Measurements from ENCODE around the gene SHTN1. TPM values are rescaled to one million over a fixed set of nuclear protein-coding genes. Genes with fewer than 3 reads are reported as not detected.

SHTN1 gene
- total RNA-seq, 1 donor from 2014 or later, result 18.2 TPM

- Mint-ChIP-seq H3K4me1 (ENCODE audit: unreplicated experiment) (peaks cover 12% of the 10 kb centered on the region), H3K27ac (no peak overlapping the region)
- DNase-seq (ENCODE audit: extremely low spot score, unreplicated experiment), result no peak
Observed at GRCh38 chr10:117001144-117001543, 3.8 kb downstream of the SHTN1 start.

GRCh38 chr10:117000580-117000979 is 4.4 kb downstream of the SHTN1 start:
- peaks cover 7% of the 10 kb centered on the region for H3K4me1 Mint-ChIP-seq (ENCODE audit: unreplicated experiment)
- TF ChIP-seq CTCF (conservative IDR thresholded peaks at IDR 0.05), result no peak
- peaks cover 7% of the 10 kb centered on the region for H3K36me3 Mint-ChIP-seq
- no peak overlapping the region for H3K27ac Mint-ChIP-seq
- no peak overlapping the region for H3K4me3 Mint-ChIP-seq
- H3K27me3 Mint-ChIP-seq, result no peaks in the 10 kb centered on the region
- H3K9me3 Mint-ChIP-seq, result no peaks in the 10 kb centered on the region
- DNase-seq (ENCODE audit: extremely low spot score, unreplicated experiment), result no peak

More at GRCh38 chr10:117001144-117001543, 3.8 kb downstream of the SHTN1 start:
- Mint-ChIP-seq H3K9me3 (no peaks in the 10 kb centered on the region), H3K36me3 (peaks cover 7% of the 10 kb centered on the region), H3K4me3 (no peak overlapping the region), H3K27me3 (peaks cover 2% of the 10 kb centered on the region)
- no peak for TF ChIP-seq CTCF (conservative IDR thresholded peaks at IDR 0.05)

- no peaks in the 10 kb centered on the region for H3K9me3 Mint-ChIP-seq
- H3K36me3 Mint-ChIP-seq, result peaks cover 7% of the 10 kb centered on the region
- DNase-seq (ENCODE audit: extremely low spot score, unreplicated experiment), result no peak
- H3K27ac Mint-ChIP-seq, result no peak overlapping the region
- H3K4me1 Mint-ChIP-seq (ENCODE audit: unreplicated experiment), result no peaks in the 10 kb centered on the region
- TF ChIP-seq CTCF (conservative IDR thresholded peaks at IDR 0.05), result no peak
- no peak overlapping the region for H3K4me3 Mint-ChIP-seq
- H3K27me3 Mint-ChIP-seq, result no peaks in the 10 kb centered on the region
Observed at GRCh38 chr10:116998172-116998571, 6.8 kb downstream of the SHTN1 start.

- Mint-ChIP-seq H3K9me3 (no peaks in the 10 kb centered on the region), H3K4me1 (ENCODE audit: unreplicated experiment) (no peaks in the 10 kb centered on the region), H3K27ac (no peak overlapping the region), H3K27me3 (no peaks in the 10 kb centered on the region), H3K36me3 (peaks cover 7% of the 10 kb centered on the region), H3K4me3 (no peak overlapping the region)
- no peak for TF ChIP-seq CTCF (conservative IDR thresholded peaks at IDR 0.05)
- DNase-seq (ENCODE audit: extremely low spot score, unreplicated experiment), result no peak
Observed at GRCh38 chr10:116997015-116997414, 8.0 kb downstream of the SHTN1 start.

- Mint-ChIP-seq H3K27ac (no peak overlapping the region), H3K4me1 (ENCODE audit: unreplicated experiment) (no peaks in the 10 kb centered on the region), H3K4me3 (no peak overlapping the region), H3K36me3 (peaks cover 7% of the 10 kb centered on the region), H3K27me3 (no peaks in the 10 kb centered on the region), H3K9me3 (no peaks in the 10 kb centered on the region)
- no peak for TF ChIP-seq CTCF (conservative IDR thresholded peaks at IDR 0.05)
- no peak for DNase-seq (ENCODE audit: extremely low spot score, unreplicated experiment)
Observed at GRCh38 chr10:116995648-116996047, 9.3 kb downstream of the SHTN1 start.
